Choroid plexus epithelial cell (primary cell): Measurements from ENCODE around the gene ZNF611.

Experiments
- DNase-seq: peaks from one replicate; pipeline ENCODE4 v3.0.0-alpha.2; 2010; ENCODE audit warnings: low read depth
- H3K4me3 ChIP-seq: 2 replicates; pipeline ENCODE4 v1.5.1; 2011; ENCODE audit warnings: low read depth, mild to moderate bottlenecking, control low read depth, low read length, moderate library complexity
- TF ChIP-seq, protein P1 (sequence below): conservative IDR thresholded peaks from 2 replicates; pipeline ENCODE4 v1.5.1; 2011; ENCODE audit warnings: low read depth, mild to moderate bottlenecking, control low read depth, inconsistent platforms, low read length, moderate library complexity

The ZNF611 gene

DNA sequence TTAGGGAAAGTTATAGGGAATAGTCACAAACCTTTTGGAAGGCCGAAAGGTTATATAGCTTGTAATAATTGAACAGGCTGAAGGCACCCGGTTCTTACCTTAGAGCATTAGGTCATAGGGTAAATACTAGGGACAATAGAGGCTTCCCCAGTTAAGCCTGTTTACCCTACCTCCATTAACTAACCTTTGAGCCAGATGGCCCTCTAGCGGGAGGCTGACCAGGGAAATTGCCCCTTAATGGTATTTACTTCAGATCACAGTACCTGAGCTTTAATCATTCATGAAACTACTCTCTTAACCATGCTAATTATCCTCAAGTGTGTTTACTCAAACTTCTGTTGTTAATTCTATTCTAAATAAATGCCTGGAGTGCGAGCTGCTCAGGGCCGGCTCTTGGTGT lies 76.2 kb downstream of the ZNF611 start:
- H3K4me3 ChIP-seq = no peak overlapping the region
- TF ChIP-seq, protein P1, sequence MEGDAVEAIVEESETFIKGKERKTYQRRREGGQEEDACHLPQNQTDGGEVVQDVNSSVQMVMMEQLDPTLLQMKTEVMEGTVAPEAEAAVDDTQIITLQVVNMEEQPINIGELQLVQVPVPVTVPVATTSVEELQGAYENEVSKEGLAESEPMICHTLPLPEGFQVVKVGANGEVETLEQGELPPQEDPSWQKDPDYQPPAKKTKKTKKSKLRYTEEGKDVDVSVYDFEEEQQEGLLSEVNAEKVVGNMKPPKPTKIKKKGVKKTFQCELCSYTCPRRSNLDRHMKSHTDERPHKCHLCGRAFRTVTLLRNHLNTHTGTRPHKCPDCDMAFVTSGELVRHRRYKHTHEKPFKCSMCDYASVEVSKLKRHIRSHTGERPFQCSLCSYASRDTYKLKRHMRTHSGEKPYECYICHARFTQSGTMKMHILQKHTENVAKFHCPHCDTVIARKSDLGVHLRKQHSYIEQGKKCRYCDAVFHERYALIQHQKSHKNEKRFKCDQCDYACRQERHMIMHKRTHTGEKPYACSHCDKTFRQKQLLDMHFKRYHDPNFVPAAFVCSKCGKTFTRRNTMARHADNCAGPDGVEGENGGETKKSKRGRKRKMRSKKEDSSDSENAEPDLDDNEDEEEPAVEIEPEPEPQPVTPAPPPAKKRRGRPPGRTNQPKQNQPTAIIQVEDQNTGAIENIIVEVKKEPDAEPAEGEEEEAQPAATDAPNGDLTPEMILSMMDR = no peak

GRCh38 chr19:52653161-52653560 lies 81.7 kb downstream of the ZNF611 start:
- H3K4me3 ChIP-seq = no peak overlapping the region
- DNase-seq = no peak
- TF ChIP-seq, protein P1 = no peak

More for the DNA sequence above, 76.2 kb downstream of the ZNF611 start:
- DNase-seq = no peak
